ENCODE measurements around the gene COX6A2.

DNA sequence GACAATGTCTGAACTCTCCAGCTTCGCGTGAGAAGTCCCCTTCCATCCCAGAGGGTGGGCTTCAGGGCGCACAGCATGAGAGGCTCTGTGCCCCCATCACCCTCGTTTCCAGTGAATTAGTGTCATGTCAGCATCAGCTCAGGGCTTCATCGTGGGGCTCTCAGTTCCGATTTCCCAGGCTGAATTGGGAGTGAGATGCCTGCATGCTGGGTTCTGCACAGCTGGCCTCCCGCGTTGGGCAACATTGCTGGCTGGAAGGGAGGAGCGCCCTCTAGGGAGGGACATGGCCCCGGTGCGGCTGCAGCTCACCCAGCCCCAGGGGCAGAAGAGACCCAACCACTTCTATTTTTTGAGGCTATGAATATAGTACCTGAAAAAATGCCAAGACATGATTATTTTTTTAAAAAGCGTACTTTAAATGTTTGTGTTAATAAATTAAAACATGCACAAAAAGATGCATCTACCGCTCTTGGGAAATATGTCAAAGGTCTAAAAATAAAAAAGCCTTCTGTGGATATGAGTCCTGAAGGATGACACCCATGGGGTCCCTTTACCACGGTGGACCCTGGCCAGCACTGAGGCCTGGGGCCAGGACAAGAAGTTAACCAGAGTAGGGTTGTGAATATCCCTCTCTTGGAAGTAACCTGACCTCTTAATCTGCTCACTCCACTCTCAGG is 45.5 kb downstream of the COX6A2 start:
- TF ChIP-seq CTCF (IDR thresholded peaks at IDR 0.05 in 8 of 11, conservative IDR thresholded peaks at IDR 0.05 in 3 of 11) (peak; percentile 34 to 87 (median 71)), POLR2AphosphoS5 (IDR thresholded peaks at IDR 0.05) (peak; percentile 60 to 81 (median 64)), POLR2A (IDR thresholded peaks at IDR 0.05) (no peak)
